Cardiac septum (tissue), 1 donor: ENCODE data around the gene QDPR. TPM values are rescaled to one million over a fixed set of nuclear protein-coding genes. Genes with fewer than 3 reads are reported as not detected.
A peak's percentile ranks its signal among the peaks of the same experiment; 100 is the strongest.

ENCODE experiments used
- DNase-seq: peaks from one replicate; pipeline ENCODE4 v3.0.0-alpha.2; 2020; ENCODE audit warnings: low spot score
- intact Hi-C: fragments of 100-400 bp; cut with DNase I; formaldehyde crosslinking; loops from one replicate; pipeline ENCODE4 v1.14.0; 2022
- total RNA-seq: library from RNA; stranded (reverse); fragmentation: NEBNext Ultra II Directional; extraction: Animal tissue kit (Norgen Biotek cat#: 25700); gene quantifications from one replicate; pipeline ENCODE4 v1.2.1, GENCODE V29; 2021
- donor health status: DM: no; HTN: no; CAD: no.

QDPR gene
- total RNA-seq, 1 donor from 2014 or later, result 38.2 TPM

GRCh38 chr4:17534705-17535104 is 22.8 kb upstream of the QDPR start:
- intact Hi-C loops, result no loop called here
- no peak for DNase-seq

GRCh38 chr4:17531538-17532285 is 19.8 kb upstream of the QDPR start:
- DNase-seq, result no peak
- intact Hi-C loops, result no loop called here

- no peak for DNase-seq
Observed at GRCh38 chr4:17528551-17529165, 16.8 kb upstream of the QDPR start.

DNA sequence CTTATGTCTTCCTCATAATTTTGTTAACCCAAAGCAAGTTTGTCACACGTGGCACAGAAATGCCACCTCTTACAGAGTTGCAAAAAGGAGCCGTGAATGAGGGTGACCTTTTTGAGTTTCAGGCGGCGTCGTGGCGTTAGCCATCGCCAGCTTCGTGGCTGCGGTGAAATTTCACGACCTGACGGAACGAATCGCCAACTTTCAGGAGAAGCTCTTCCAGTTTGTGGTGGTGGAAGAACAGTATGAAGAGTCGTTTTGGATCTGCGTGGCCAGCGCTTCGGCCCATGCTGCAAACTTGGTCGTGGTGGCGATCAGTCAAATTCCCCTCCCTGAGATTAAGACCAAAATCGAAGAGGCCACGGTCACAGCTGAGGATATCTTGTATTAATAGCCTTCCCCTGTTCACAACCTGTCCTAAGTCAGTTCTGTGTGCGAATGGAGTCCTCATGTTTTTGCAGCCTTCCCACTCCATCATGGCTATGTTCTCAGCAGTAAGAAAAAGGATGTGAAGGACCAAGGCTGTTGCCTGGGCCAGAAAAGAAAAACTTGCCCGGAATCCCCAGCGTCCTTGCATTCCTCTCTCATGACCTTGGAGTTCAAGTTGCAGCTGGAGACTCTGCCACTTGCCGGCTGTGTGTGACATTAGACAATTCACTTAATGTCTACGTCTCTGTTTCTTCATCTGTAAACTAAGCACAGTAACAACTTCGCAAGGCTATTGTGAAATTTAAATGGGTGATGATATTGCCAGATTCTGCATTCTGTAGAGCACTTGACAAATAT is 15.0 kb upstream of the QDPR start:
- no peak for DNase-seq
- intact Hi-C loops, result no loop called here

More at GRCh38 chr4:17528551-17529165, 16.8 kb upstream of the QDPR start:
- intact Hi-C loops, result no loop called here

GRCh38 chr4:17523662-17524061 is 11.8 kb upstream of the QDPR start:
- no peak for DNase-seq
- intact Hi-C loops, result no loop called here

- no peak for DNase-seq
- intact Hi-C loops, result no loop called here
Observed at GRCh38 chr4:17521595-17521994, 9.7 kb upstream of the QDPR start.

GRCh38 chr4:17517664-17518063 is 5.8 kb upstream of the QDPR start:
- intact Hi-C loops, result no loop called here
- no peak for DNase-seq

GRCh38 chr4:17516980-17517379 is 5.1 kb upstream of the QDPR start:
- intact Hi-C loops, result no loop called here
- DNase-seq, result no peak

- intact Hi-C loops, result no loop called here
- DNase-seq, result no peak
Observed at GRCh38 chr4:17515445-17516407, 3.8 kb upstream of the QDPR start.

GRCh38 chr4:17514865-17515264 is 3.0 kb upstream of the QDPR start, which contains the start of gene CLRN2:
Gene CLRN2, plus strand, starts transcription at chr4:17515165. Its CDS starts 102 bp downstream, at chr4:17515267.
- intact Hi-C loops, result no loop called here
- DNase-seq, result no peak

DNA sequence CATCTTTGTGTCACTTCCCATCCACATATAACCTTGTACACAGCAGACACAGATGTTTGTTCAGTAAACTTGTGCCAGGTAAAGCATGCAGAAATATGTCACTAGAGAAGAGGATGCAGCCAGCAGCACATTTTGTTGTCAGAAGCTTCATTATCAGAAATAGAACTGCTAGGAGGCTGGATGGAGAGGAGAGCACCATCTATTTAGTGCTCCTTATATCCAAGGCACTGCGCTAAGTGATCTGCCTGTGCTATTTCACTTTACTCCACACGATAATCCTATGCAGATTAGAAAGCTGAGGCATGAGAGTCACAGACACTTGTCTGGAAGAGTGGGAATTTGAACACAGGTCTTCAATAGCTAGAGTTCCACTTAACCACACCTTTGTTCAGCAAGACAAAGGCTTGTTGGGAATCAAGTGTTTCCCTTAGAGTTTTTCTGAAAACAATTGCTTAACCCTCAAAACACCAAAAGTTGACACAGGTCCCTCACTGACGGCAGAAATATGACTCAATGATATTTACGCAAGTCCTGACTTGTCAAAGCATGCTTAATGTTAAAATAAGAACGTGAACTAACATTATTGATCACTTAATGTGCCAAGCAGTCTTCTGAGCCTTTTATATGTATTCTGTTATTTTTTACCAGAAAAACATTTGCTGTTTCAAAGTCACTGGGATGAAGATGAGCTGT is 1.2 kb upstream of the QDPR start:
- intact Hi-C loops, result no loop called here
- no peak for DNase-seq

DNA sequence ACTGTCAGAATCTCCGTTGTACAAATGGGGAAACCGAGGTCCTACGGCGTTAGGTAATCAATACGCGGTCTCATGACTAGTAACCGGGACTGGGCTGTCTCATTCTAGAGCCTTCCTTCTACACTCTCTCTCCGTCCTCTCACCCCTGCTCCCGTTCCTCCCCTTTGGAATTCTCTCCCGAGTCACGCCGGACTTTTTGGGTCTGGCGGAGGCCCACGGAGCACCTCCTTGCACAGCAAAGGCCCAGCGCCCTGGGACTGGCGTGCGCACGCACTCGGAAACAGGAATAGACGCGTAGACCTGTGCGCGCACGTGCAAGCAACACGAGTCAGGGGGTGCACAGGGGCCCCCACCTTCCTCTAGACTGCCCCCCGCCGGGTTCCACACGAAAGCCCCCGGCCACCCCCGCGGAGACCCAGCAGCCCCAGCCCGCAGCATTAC is 361 bp downstream of the QDPR start:
- intact Hi-C loops, result no loop called here
- peak; percentile 83 for DNase-seq

DNA sequence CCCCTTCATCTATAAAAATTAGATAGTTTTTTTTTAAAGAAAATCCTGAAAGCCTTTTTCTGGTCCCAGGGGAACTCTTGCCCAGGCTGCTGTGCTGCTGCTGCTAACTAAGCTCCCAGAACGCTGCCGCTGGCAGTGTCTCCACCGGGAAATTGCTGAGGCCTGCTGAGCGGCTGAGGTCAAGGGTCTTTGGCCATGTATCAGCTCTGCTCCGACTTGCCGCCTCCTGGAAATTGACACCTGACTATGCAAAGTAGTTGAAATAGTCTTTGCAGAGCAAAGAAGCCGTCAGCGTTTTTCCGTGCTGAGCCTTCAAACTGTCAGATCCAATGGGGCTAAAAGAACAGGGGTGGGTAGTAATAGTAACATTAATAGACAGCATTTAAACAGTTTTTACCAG is 839 bp downstream of the QDPR start:
- DNase-seq, result no peak
- intact Hi-C loops, result no loop called here

DNA sequence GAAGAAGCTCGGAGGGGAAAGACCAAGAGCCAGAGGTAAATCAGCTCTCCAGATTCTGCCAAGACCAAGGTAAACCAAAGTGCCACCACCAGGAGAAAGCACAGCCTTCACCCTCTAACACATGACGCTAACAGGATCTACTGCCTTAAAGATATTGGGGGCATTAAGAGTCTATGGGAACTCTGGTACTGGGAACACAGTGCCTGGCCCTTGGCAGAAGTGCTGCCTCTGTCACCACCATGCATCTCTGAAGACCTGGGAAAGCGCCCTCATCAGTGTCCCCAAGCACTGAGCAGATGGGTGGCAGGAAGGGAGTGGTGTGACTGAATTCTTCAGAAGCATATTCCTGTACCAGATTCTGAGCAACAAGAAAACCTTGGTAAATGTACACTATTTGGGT is 1.3 kb downstream of the QDPR start:
- no peak for DNase-seq

DNA sequence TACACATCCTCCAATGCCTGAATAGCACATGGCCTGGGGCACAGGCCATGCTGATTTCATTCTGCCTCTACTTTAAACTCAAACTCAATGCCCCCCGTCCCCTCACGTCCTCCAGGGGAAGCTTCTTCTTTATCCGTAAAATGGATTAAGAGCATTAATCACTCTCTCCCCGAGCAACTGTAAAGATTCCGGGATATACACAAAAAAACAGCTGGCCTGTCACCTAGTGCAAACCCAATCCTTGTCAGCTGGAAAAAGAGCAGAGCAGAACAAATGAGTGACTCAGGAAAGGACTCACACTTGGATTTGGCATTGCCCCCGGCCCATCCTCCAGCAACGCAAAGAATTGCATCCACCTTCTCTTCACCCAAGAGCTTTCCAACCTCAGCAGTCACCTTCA is 7.8 kb downstream of the QDPR start:
- no peak for DNase-seq
- intact Hi-C loops, result no loop called here

More for the DNA sequence above, 1.3 kb downstream of the QDPR start:
- intact Hi-C loops, result no loop called here

DNA sequence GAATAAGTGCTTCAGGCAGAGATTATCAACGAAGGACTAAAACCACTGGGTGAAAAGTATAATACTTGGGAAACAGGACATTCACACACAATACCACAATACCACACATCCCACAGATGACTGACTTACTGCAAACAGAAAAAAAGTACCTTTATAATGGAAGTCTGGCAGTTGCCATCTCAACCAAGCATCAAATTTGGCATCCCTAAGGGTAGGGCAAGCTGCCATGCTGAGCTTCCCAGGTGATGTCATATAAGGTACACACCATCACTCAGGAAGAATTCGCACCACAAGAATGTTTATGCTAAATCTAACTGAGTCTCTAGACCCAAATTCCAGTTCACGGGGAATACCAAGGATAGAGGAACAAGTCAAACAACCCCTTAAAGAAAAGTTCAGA is 9.1 kb downstream of the QDPR start:
- DNase-seq, result no peak
- intact Hi-C loops, result no loop called here

GRCh38 chr4:17500574-17500973 is 11.3 kb downstream of the QDPR start:
- intact Hi-C loops, result no loop called here
- DNase-seq, result no peak

- intact Hi-C loops, result no loop called here
- DNase-seq, result no peak
Observed at GRCh38 chr4:17497890-17498523, 13.9 kb downstream of the QDPR start.
